ENCODE data around the gene BRF1.

The BRF1 gene

GRCh38 chr14:105185973-105186372 is 114.8 kb downstream of the BRF1 start:
- H3K79me2 ChIP-seq (ENCODE audit: insufficient read depth, low read length) = no peaks in the 10 kb centered on the region
- H3K4me3 ChIP-seq (ENCODE audit: insufficient read depth, low read length, poor library complexity, severe bottlenecking) = no peak overlapping the region
- H3K9me2 ChIP-seq (replicated peaks; ENCODE audit: insufficient read depth, low read length) = no peaks in the 10 kb centered on the region
- no peaks in the 10 kb centered on the region for H3F3A ChIP-seq (ENCODE audit: insufficient read depth)
- no peaks in the 10 kb centered on the region for H4K20me1 ChIP-seq (ENCODE audit: low read depth, low read length)
- H3K36me3 ChIP-seq (ENCODE audit: low read length) = no peaks in the 10 kb centered on the region
- H3K9ac ChIP-seq (ENCODE audit: low read length) = no peak overlapping the region
- H3K4me2 ChIP-seq (ENCODE audit: low read depth, low read length, poor library complexity, severe bottlenecking) = no peak overlapping the region
- H3K9me3 ChIP-seq (ENCODE audit: insufficient read depth, low read length) = 0 out of 2 replicates have a peak, but pooled peaks cover 5% of the 10 kb centered on the region
- H3K27me3 ChIP-seq (ENCODE audit: low read length) = no peaks in the 10 kb centered on the region
- no peak overlapping the region for H2AFZ ChIP-seq (ENCODE audit: low read depth, low read length, severe bottlenecking)
- TF ChIP-seq CTCF (IDR thresholded peaks at IDR 0.05; ENCODE audit: insufficient read depth, low read length, poor library complexity, severe bottlenecking) = no peak
- H3K27ac ChIP-seq (ENCODE audit: low read depth, low read length) = no peak overlapping the region

- Histone ChIP-seq H3K9me2 (replicated peaks; ENCODE audit: insufficient read depth, low read length) (no peaks in the 10 kb centered on the region), H3F3A (ENCODE audit: insufficient read depth) (no peaks in the 10 kb centered on the region), H3K27ac (ENCODE audit: low read depth, low read length) (no peak overlapping the region), H3K9me3 (ENCODE audit: insufficient read depth, low read length) (0 out of 2 replicates have a peak, but pooled peaks cover 5% of the 10 kb centered on the region), H4K20me1 (ENCODE audit: low read depth, low read length) (no peaks in the 10 kb centered on the region; the same call in 1 of the 2 replicates), H3K4me3 (ENCODE audit: insufficient read depth, low read length, poor library complexity, severe bottlenecking) (no peak overlapping the region), H3K36me3 (ENCODE audit: low read length) (no peaks in the 10 kb centered on the region), H3K9ac (ENCODE audit: low read length) (no peak overlapping the region), H2AFZ (ENCODE audit: low read depth, low read length, severe bottlenecking) (no peak overlapping the region), H3K4me2 (ENCODE audit: low read depth, low read length, poor library complexity, severe bottlenecking) (no peak overlapping the region), H3K27me3 (ENCODE audit: low read length) (no peaks in the 10 kb centered on the region), H3K79me2 (ENCODE audit: insufficient read depth, low read length) (no peaks in the 10 kb centered on the region)
- TF ChIP-seq CTCF (IDR thresholded peaks at IDR 0.05; ENCODE audit: insufficient read depth, low read length, poor library complexity, severe bottlenecking) (no peak), EZH2phosphoT487 (conservative IDR thresholded peaks at IDR 0.05; ENCODE audit: low read length) (no peak)
Measured at GRCh38 chr14:105185001-105185400, 115.8 kb downstream of the BRF1 start.

GRCh38 chr14:105184461-105184860 is 116.3 kb downstream of the BRF1 start:
- H3K36me3 ChIP-seq (ENCODE audit: low read length) = no peaks in the 10 kb centered on the region
- H4K20me1 ChIP-seq (ENCODE audit: low read depth, low read length) = no peaks in the 10 kb centered on the region; the same call in 1 of the 2 replicates
- H3K9me3 ChIP-seq (ENCODE audit: insufficient read depth, low read length) = 0 out of 2 replicates have a peak, but pooled peaks cover 5% of the 10 kb centered on the region
- H3K9me2 ChIP-seq (replicated peaks; ENCODE audit: insufficient read depth, low read length) = no peaks in the 10 kb centered on the region
- no peak overlapping the region for H3K27ac ChIP-seq (ENCODE audit: low read depth, low read length)
- H3K4me3 ChIP-seq (ENCODE audit: insufficient read depth, low read length, poor library complexity, severe bottlenecking) = no peak overlapping the region
- no peak overlapping the region for H3K4me2 ChIP-seq (ENCODE audit: low read depth, low read length, poor library complexity, severe bottlenecking)
- H2AFZ ChIP-seq (ENCODE audit: low read depth, low read length, severe bottlenecking) = no peak overlapping the region
- no peaks in the 10 kb centered on the region for H3K79me2 ChIP-seq (ENCODE audit: insufficient read depth, low read length)
- H3F3A ChIP-seq (ENCODE audit: insufficient read depth) = no peaks in the 10 kb centered on the region
- no peaks in the 10 kb centered on the region for H3K27me3 ChIP-seq (ENCODE audit: low read length)
- H3K9ac ChIP-seq (ENCODE audit: low read length) = no peak overlapping the region
- TF ChIP-seq EZH2phosphoT487 (conservative IDR thresholded peaks at IDR 0.05; ENCODE audit: low read length) (no peak), CTCF (IDR thresholded peaks at IDR 0.05; ENCODE audit: insufficient read depth, low read length, poor library complexity, severe bottlenecking) (no peak)

All from SU-DHL-6 (cell line).